ENCODE data around the gene NRXN3. TPM values are rescaled to one million over a fixed set of nuclear protein-coding genes. Genes with fewer than 3 reads are reported as not detected.

Gene NRXN3
- total and polyA plus RNA-seq, 2 of the 4 experiments (the other 2 are of a cell fraction) = 4.8 to 25.1 TPM

GRCh38 chr14:78238141-78238540 is 68.0 kb downstream of the NRXN3 start:
- POLR2A ChIA-PET (ENCODE audit: unreplicated experiment) = no interaction called here
- Histone ChIP-seq H2AK9ac (replicated peaks; ENCODE audit: low read depth, low read length, poor library complexity) (no peak overlapping the region), H3K27ac (ENCODE audit: insufficient read depth, low read length) (no peak overlapping the region), H3K36me3 (ENCODE audit: control insufficient read depth, insufficient read depth, low read length) (no peaks in the 10 kb centered on the region), H2BK15ac (ENCODE audit: low read depth, low read length) (no peak overlapping the region), H3K4me3 (ENCODE audit: insufficient read depth, low read depth, low read length) (no peak overlapping the region), H3K79me1 (ENCODE audit: low read depth in 1 of 2, low read length in 2 of 2) (no peaks in the 10 kb centered on the region), H2AFZ (replicated peaks; ENCODE audit: low read length, poor library complexity) (no peak overlapping the region), H3K27me3 (ENCODE audit: control insufficient read depth, insufficient read depth, low read length) (no peaks in the 10 kb centered on the region), H4K91ac (ENCODE audit: insufficient read depth, low read depth, low read length) (no peak overlapping the region), H3K23ac (ENCODE audit: low read depth, low read length) (no peak overlapping the region), H2BK120ac (ENCODE audit: low read depth, low read length) (no peak overlapping the region), H2AK5ac (ENCODE audit: low read depth, low read length) (no peak overlapping the region), H3K4me2 (ENCODE audit: low read depth, low read length) (no peak overlapping the region), H2BK20ac (ENCODE audit: low read depth, low read length) (no peak overlapping the region), H3K56ac (ENCODE audit: extremely low read depth, insufficient read depth, low read length) (no peak overlapping the region), H3K9me1 (ENCODE audit: insufficient read depth, low read length) (no peaks in the 10 kb centered on the region), H2BK5ac (ENCODE audit: low read depth, low read length, poor library complexity, severe bottlenecking) (no peak overlapping the region), H3K18ac (ENCODE audit: low read depth, low read length) (no peak overlapping the region), H3K14ac (replicated peaks; ENCODE audit: low read depth, low read length) (no peak overlapping the region), H3K4ac (ENCODE audit: low read depth, low read length) (no peak overlapping the region), H4K8ac (ENCODE audit: low read depth in 2 of 2, low read length in 2 of 2) (no peak overlapping the region), H4K20me1 (ENCODE audit: insufficient read depth, low read length) (no peaks in the 10 kb centered on the region), H4K5ac (ENCODE audit: low read depth, low read length) (no peak overlapping the region), H3K4me1 (ENCODE audit: control insufficient read depth, insufficient read depth, low read length) (no peaks in the 10 kb centered on the region), H3K9me3 (ENCODE audit: control insufficient read depth, insufficient read depth, low read length) (peaks cover 26% of the 10 kb centered on the region), H3K9ac (ENCODE audit: low read depth, low read length) (no peak overlapping the region)
- intact Hi-C loops (cut with micrococcal nuclease) (no loop called here), in situ Hi-C loops (cut with MboI; ENCODE audit: low sequenced_read_pairs) (no loop called here), dilution Hi-C loops (cut with HindIII; ENCODE audit: low sequenced_read_pairs, unreplicated experiment) (no loop called here)
- CTCF ChIA-PET = no interaction called here
- no peak for TF ChIP-seq RCOR1 (IDR thresholded peaks at IDR 0.05; ENCODE audit: insufficient replicate concordance, low read length)
- no peak for ATAC-seq (ENCODE audit: low read depth)
- no peak for DNase-seq
- no TSS peak for BruUV-seq (replicated peaks)
- WGBS, 2 experiments (ENCODE audit: extremely low coverage in 2 of 2, insufficient read length in 1 of 2) = 76% methylated on average over 2 of the region's 10 CpGs; no CpG with 5 or more reads in 1 of the 2 experiments

All from IMR-90 (cell line).